HG03066 (cell line): ENCODE results near the gene PIM3.

Source experiments
- ATAC-seq: cut with Tn5 transposase; IDR thresholded peaks from one replicate; pipeline ENCODE4 v1.9.1; 2021; ENCODE audit warnings: low read depth; ENCODE audit not compliant: unreplicated experiment

Gene PIM3

DNA sequence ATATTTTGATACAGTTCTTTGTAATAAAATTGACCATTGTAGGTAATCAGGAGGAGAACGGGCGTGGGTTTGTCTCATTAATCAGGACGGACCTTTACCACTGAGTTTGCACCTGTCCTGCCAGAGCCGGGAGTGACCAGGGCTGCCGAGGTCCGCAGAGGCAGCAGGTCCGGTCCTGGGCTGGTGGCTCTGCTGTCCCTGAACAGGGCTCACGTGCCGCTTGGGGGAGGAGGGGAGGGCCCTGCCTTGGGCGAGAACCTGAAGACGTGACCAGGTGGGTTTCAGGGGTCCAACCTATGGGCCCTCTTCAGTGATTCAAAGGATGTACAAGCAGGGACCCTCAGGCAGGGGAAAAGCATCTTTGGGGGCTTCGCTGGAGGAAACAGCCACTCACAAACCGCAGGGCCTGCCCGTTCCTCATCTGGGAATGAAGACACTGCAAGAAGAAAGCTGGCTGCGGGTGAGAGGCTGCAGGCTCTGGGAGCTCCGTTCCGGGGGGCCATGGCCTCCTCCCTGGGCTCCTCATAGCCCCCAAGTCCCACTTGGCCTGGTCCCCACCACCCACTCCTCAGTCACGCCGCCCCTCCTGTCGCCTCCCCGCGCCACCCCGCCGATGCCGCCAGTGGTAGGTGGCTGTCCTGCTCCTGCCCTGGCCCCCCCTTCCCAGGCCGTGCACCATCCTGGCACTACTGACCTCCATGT, 32.9 kb upstream of the PIM3 start:
- no peak for ATAC-seq

DNA sequence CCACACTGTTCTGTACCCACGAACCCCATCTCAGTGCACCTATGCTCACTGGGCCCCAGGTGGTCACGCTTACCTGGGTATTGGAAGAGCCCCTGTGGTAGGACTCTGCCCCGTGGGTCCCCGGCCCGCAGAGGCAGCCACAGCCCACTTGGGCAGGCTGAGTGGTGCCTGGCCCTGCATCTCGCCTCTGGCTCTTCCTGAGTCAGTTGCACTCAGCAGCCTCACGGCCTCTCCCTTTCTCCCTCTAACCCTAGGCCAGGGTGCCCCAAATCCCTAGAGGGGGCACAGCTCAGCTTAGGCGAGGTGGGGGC, 32.4 kb upstream of the PIM3 start:
- no peak for ATAC-seq

DNA sequence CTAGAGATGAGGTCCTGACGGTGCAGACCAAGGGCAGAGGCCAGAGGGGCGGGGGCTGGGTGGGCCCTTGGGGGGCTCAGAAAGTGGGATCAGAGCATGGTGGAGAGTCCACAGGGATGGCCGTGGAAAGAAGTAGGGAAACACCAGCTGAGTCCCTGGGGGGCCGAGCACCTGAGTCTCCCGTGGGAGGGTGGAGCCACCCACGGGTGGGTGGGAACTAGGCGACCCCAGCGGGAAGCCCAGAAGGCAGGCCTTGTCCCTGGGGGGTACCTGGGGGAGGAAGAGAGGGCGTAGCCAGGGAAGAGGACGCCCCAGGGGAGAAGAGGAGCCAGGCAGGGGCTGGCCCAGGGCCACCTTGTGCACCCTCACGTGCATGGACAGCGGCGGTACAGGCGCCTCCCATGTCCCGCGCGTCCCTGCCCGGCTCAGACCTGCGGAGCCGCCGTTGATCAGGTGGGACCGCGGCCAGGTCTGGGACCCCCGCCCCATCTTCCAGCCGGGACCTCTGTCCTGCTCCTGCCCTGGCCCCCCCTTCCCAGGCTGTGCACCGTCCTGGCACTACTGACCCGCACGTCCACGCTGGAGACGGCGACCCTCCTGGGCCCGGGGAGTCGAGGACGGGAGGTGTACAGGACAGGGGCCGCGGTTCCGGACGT, 31.9 kb upstream of the PIM3 start:
- ATAC-seq: no peak

DNA sequence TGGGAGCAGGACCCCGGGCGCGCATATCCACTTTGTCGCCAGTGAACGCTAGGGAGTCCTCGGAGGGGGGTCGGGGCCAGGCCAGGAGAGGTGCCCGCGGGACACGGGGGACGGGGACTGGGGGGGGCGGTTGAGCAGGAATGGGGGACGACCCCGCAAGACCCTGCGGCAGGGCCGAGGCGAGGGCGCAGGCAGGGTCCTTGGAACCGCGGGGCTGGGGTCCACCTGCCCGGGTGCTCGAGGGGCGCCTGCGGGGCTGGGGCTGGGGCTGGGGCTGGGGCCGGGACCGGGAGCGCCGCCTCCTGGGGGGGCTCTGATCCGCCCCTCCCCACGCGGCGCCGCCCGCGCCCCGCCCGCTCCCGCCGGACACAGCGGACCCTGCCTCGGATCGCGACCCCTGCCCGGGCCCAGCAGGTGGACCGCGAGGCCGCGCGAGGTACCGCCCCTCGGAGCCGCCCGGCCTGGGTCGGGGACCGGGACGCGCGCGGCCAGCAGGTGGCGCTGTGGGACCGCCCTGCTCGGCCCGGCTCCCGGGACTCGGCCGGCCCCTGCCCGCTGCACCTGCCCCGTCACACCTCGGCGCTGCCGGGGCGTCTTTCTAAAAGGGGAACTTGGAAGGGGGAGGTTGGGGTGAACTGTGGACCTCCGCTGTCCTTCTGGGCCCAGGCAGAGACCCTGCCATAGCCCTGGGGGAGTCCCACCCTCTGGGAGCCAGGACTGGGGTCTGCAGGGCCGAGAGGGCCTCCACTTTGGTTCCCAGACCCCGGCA, 31.2 kb upstream of the PIM3 start:
- ATAC-seq: no peak

DNA sequence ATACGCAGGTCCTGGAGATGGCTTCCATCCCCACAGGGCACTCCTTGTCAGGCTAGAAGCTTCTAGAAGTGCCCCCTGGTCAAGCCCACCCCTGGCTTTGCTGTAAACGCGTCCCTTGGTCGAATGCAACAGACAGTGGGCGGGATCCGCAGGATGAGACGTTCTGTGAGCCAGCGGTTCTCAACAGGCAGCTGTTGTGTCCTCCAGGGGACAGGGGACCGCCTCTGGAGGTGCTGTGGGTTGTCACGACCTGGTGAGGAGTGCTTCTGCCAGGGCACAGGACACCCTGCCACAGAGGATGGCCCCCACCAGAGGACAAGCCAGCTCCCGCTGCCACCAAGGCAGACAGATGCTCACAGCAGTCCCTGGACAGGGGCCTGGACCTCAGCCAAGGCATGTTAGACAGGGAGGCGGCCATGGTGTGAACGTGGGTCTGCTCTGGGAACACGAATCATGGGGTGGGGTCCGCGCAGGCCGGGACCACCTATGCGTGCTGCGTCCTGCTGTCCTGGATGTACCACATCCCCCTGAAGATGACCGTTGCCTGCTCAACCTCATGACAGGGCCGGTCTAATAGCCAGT, 30.5 kb upstream of the PIM3 start:
- ATAC-seq: no peak

DNA sequence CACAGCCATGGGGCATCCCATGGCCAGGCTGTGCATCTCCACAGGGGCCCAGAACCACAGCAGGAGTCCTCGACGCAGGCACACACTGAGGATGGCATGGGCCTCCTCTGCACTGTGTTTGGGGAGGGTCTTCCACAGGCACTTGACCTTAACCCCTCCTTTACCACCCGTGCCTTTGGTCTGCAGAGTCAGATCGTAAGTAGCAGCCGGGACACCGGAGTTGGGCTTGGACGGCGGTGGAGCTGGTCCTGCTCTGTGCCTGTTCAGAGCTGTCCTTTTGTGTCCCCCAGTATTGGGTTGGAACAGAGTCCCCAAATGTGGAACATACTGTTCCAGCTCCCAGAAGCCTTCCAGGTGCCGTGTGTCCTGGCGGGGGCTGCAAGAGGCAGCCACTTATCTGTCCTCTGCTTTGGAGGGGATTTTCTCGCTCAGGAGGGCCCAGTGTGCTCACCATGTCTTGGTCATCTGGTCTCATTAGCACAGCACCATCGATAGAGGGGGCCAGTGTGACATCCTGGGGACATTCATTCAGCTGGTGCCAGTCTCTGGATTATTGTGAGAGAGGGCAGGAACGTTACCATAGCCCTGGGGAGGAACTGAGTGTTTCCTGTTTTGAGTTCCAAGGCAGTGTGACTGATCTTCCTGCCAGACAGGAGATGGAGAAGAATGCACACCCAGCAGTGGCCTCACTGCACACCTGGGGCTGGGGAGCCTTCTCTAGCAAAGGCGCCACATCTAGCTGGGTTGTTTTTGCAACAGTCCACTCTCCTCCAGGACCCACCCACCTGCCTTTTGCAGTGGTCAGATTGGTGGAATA, 29.8 kb upstream of the PIM3 start:
- no peak for ATAC-seq

DNA sequence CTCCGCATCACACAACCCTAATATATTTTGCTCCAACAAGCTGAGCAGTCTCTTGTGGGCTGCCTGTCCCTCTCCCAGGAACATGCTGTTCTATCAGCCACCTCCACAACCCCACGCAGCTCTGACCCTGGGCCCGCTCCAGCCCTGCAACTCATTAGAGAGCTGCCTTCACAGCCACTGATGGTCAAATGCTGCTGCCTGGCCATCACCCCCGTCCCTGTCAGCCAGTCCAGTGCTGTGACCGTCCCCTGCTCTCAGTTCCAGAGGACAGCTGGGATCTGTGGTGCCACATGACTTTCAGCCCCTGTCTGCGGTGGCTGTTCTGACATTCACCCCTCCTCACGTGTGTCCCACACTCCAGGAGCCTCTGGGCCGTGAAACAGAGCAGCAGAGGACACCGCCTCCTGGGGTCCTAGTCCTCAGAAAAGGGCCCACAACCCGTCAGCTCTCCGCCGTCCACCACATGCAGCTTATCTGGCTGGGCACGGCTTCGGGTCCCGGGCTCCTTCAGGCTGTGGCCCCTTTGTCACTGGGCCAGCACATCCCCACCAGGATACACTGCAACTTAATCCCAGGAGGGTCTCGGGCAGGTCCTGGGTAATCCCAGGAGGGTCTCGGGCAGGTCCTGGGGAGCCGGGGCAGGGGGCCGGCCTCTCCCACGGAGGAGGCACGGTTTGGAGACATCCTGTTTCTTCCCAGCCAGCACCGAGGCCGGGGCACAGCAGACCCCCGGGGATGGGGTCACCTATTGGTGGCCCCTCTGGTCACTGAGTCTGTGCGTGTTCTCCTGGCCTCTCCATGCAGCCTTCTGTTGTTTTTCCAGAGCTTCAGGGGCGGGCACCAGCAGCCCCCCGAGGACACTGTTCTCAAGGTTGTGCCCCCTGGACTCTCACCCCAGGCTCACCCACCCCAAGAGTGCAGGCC, 27.1 kb upstream of the PIM3 start:
- no peak for ATAC-seq

DNA sequence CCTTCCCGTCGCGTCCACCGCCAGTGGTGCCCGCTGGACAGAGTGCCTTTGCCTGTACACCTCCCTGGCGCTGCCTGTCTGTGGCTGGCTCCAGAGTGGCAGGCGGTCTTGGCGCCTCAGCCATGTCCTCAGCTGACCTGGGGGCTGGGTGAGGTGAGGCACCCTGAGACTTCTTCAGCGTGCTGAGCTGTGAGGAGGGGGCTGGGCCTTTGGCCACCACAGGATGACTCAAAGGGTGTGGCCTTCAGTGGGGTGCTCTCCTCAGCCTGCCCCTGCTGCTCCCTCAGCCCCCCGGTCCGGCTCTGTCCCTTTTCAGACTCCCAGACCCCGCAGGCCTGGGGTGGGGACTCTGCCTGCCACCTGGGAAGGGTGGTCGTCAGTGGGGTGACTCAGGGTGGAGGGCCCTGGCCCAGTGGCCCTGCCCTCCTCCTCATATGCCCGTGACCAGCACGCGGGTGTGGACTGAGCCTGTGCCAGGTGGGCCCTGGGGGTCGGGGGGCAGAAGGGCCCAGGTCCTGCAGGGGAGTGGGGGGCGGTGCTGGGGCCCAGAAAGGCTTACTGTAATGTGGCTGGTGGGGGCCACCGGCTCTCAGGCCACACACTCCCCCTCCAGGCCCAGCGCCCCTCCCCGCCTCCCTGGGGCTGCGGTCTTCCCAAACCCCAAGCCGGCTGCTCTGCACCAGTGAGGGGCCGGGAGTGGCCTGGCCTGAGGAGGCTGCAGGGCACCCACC, 26.2 kb upstream of the PIM3 start:
- no peak for ATAC-seq

DNA sequence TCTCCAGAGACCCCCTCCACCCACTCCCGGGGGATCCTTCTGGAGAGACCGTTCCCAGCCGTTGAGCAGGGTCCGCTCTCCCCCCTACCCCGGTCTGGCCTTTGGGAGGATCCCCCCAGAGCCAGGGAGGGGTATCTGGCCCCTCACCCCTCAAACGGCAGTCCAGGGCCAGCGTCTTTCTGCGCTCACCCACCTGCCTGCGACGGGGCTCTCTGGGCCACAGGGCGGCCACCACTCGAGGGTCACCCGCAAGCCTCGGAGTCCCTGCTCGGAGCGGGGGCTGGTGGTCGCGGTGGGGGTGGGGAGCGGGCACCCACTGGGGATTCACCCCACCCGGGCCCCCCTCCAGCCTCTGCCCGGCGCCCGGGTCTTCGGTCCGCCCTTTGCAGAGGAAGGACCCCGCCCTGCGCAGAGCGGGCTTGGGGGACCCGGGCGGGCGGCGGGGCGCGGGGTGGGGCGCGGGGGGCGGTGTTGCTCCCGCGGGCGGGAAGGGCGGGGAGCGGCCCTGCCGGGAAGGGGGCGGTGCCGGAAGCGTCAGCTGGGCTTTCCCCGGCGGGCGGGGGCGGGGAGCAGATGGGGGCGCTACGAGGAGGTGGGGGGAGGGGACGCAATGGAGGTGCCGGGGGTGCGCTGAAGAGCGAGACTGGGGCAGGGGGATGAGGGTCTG, 25.5 kb upstream of the PIM3 start:
- ATAC-seq: no peak

DNA sequence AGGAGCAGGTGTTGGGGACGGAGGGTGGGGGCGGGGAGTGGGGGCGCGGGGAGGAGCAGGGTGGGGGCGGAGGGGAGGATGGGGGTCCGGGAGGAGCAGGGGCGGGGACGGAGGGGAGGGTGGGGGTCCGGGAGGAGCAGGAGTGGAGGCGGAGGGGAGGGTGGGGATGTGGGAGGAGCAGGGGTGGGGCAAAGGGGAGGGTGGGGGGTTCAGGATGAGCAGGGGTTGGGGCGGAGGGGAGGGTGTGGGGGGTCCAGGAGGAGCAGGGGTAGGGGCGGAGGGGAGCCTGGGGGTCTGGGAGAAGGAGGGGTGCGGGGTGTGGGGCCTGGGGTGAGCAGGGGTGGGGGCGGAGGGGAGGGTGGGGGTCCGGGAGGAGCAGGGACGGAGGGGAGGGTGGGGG, 25.0 kb upstream of the PIM3 start:
- ATAC-seq: no peak

DNA sequence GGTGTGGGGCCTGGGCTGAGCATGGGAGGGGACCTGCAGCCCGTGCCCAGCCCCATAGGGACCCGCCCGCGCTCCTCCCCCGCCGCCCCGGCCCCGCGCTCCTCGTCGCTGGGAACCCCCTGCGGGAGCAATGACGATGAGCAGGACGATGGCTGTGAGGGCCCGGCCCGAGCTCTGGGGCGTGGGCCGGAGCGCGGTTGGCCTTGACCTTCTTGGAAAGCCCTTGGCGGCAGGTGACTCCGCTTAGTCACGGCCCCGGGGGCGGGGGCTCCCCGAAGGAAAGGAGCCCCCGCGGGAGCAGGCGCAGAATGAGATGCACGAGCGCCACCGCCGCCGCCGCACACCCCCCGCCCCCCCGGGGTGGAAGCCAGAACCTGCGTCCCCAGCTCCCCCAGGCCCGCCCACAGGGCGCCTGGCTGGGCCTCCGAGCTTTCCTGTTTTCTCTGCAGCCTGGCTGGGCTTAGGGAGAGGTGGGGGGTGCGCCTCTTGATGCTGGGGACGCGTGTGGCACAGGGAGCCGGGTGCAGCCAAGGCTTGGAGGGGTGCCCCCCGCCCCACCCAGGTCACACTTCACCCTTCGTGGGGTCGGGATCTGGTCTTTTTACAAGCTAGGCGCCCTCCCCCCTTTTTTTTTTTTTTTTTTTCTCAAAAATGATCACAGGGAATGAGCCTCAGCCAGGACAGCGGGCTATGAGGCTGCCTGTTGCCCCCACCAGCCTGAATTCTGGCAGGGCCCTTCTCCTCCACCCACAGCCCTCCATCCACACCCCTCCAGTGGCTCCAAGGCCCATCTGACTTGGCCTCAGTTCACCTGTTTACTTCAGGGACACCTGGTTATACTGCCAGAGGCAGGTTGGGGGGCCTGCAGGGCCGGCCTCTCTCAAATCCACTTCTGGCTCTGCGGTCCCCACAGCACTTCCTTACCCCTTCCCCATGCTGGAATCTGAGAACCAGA, 24.3 kb upstream of the PIM3 start:
- peak; percentile 66 for ATAC-seq

DNA sequence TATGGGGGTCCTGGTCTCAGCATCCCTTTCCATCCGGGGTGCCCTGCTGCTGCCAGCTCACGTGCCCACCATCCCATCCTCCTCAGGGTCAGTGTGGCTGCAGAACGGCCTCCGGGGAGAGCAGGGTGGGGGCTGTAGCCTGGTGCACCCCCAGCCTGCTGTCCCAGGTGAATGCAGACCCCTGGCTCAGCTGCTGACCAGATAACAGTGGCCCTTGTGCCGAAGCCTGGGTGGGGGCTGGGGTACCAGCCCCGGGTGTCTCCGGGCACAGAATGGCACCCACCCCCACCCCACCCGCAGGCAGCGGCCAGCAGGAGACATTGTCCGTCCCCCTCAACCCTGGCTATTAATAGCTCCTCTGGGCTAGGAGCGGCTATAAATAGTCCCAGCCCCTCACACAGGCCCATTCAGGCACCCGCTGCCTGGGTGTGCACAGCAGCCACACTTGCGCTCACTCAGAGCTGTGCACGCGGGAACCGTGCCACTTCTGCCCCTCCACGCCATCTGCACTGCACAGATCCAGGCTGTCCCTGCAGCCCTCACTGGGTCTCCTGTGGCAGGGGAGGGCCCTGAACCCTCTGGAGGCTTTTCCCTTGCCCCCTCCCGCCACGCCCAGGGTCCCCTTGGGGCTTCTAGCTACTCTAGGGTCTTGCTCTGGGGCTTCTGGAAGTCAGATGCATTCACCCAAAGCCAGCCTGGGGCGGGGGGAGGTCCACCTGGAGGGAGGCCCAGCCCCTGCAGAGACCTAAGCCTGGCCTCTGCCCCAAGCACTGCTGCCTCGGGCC, 23.4 kb upstream of the PIM3 start:
- no peak for ATAC-seq

DNA sequence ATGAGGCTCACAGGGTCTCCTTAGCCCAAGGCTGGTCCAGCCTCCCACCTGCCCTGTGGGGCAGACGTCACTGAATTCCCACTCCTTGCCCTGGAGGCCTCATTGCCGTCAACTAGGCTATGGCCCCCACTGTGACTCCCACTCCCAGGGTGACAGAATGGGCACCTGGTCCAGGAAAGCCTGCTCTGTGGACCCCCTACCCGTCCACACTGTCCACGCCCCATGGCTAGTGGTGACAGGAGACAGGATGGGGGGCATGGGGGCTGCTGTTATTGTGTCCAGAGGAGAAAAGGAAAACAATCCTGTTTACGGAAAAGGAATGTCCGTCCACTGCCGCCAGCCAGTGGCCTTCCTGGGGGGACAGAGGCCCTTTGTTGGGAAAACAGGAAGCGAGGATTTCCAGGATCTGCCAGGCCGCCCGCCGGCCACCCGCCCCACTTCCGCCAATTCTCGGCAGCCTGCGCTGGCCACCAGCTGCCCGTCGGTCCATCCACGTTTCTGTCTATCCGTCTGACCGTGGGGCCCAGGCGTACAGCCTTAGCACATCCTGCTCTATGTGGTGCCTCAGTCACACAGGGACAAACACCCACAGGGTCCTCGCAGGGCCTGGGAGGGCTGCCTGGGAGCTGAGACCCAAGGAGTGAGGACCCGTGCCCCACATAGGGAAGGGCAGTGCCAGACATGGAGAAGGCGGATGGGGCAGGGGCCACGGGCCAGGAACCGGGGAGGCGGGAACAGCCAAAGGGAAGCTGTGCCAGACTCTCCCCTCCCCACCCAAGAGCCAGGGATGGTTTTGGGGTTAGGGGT, 22.6 kb upstream of the PIM3 start:
- ATAC-seq: no peak

DNA sequence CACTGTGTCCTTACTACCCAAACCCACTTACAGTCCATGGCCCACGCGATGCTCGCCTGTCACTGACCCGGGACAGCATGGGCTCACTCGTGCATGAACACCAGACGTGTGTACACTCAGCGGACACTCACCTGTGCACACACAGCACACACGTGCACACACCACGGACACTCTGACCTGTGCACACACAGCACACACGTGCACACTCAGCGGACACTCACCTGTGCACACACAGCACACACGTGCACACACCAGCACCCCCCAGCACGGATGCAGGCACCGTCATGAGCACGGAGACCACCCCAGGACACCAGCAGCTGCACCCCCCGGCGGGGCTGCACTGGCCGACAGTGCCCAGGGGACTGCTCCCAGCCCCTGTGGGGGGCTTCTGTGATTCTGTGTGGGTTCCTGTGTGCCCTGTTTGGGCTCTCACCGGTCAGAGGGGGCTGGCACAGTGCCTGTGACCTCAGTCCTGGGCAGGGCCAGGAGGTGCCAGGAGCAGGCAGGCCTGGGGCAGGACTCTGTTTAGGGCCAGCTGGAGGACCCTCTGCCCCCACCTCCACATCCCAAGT, 21.9 kb upstream of the PIM3 start:
- ATAC-seq: no peak

DNA sequence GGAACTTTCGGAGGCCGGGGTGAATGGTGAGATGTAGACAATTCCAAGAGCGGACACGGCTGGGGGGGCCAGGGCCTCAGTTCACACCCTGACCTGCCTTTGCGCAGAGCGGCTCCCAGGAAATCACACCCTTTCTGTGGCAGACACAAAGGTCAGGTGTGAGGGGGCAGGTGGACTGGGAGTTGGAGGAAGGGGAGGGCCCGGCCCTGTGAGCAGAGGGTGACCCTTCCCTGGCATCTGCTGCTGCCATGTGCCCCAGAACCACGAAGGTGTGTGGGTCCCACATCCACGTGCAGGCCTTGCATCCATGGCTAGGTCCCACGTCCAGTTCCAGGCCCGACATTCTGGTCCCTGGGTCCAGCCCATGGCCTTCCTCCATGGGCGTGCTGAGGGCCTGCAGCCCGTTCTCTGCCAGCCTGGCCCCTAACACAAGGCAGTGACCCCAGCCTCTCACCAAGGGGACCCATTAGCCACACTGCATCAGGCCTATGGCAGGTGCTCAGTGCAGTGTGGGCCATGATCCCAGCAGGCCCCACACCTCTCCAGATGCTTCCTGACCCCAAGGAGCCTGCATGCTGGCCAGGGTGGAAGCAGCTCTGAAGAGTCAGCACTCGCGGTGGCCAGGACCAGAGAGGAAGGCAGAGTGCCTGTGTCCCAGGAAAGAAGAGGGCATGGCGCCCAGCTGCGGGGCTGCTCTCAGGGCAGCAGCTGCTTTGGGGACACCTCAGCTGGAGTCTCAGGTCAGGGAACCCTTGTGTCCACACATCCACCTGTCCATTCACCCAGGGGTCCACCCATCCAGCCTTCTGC, 18.9 kb upstream of the PIM3 start:
- no peak for ATAC-seq
